Measurements from ENCODE around the gene CAMSAP1.
"Not testable (repeated sequence)": the region's sequence is repeated elsewhere in the genome, so short reads cannot be mapped to it uniquely, and the experiment has no call there.

CAMSAP1 gene

DNA sequence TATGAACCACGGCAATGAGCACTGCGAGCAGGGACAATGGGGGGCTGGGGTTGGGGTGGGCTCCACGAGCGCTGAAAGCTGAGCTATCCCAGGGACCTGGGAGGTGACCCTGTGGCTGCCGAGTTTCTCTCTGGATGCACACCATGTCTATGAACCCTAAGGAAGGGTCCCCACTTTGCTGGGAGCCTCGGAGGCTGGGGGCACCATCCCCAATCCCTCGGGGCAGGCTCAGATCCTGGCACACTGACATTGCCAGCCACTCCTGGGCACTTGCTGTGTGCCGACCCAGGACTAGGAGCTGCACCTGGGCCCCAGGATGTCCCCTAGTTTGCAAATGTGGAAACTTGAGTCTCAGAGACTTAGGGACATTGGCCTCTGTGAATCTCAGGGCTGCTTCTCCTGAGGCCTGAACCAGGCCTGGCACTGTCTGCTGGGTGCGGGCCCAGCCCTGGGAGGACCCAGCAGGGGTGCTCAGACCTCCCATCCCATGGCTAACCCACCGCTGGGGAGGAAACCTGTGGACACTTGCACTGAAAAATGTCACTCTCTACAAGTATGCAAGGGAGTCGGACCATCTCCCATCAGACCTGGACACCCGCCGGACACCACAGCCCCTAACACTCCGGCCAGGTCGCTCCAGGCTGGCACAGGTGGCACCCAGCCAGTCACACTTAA, 13.0 kb upstream of the CAMSAP1 start:
- no peak for DNase-seq

DNA sequence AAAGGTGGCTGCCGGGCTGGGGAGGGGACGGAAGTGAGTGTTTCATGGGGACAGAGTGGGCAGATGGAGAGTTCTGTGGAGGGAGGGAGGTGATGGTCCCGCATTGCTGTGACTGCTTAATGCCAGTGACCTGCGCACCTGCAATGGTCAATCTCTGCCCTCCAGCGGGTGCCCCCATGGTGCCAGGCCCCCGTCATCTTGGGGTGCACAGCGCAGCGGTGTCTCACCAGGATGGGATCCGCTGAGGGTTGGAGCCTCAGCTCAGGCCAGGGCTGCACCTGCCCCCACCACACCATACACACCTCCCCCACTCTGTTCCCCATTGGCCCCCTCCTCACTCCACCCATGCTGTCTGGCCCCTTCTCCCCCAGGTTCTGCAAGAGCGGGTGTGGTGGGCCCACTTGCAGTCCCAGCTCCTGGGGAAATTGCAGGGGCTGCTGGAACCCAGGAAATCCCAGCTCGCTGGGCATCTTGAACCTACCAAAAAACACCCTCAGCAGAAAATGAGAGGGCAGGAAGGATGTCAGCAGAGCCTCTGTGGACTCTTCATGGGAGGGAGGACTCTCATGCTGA, 12.1 kb upstream of the CAMSAP1 start:
- no peak for DNase-seq

GRCh38 chr9:135916227-135916626, 8.9 kb upstream of the CAMSAP1 start:
- not testable (repeated sequence) for DNase-seq

DNA sequence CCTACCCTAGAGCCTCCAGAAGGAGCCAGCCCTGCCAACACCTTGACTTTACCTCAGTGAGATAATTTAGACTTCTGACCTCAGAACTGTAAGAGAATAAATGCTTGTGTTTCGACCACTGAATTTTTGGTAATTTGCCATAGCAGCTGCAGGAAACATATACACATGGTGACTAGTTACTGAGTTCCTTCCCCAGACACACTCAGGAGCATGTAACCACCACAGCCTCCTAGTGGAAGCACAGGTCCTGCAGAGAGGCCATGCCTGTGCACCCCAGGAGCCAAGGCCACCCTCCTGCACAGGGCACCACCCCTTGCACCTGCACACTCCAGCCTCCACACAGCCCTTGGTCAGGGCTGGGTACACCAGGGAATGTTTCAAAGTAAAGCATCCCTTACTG, 7.6 kb upstream of the CAMSAP1 start:
- no peak for DNase-seq

DNA sequence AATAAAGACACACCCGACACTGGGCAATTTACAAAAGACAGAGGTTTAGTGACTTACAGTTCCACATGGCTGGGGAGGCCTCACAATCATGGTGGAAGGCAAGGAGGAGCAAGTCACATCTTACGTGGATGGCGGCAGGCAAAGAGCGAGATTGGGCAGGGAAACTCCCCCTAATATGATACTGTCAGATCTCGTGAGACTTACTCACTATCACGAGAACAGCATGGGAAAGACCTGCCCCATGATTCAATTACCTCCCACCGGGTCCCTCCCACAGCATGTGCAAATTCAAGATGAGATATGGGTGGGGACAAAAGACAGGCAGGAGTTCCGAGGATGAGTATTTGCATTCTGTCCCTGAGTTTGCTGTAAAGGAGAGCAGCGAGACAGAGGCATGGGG, 3.9 kb upstream of the CAMSAP1 start:
- DNase-seq: not testable (repeated sequence)

DNA sequence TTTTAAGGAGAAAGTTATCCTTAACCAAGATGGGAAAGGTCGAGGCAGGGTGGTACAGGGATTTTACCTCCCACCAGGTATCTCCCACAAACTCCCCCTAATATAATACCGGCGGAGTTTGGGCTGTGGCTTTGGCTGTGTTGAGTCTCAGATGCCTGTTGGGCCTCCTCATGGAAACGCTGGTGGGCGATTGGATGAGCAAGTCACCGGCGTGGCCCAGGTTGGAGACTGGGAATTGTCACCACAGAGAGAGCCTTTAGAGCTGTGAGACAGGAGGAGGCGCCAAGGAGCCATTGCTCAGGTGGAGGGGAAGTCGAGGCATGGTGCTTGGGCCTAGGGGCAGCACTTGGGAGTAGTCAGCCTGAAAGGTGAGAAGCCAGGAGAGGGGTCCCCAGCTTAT, 3.4 kb upstream of the CAMSAP1 start:
- no peak for DNase-seq

DNA sequence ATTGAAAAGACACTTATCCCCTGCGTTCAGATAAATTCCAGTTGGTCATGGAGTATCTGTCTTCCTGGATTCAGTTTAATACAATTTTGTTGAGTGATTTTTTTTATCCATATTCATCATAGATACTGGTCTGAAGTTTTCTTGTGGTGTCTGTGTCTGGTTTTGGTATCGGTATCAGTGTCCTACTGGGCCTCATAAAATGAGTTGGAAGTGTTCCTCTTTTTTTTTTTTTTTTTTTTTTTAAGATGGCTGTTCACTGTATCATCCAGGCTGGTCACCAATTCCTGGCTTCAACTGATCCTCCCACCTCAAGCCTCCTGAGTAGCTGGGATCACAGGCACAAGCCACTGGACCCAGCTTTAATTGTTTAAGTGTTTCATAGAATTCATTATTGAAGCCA, 2.9 kb upstream of the CAMSAP1 start:
- DNase-seq: no peak

DNA sequence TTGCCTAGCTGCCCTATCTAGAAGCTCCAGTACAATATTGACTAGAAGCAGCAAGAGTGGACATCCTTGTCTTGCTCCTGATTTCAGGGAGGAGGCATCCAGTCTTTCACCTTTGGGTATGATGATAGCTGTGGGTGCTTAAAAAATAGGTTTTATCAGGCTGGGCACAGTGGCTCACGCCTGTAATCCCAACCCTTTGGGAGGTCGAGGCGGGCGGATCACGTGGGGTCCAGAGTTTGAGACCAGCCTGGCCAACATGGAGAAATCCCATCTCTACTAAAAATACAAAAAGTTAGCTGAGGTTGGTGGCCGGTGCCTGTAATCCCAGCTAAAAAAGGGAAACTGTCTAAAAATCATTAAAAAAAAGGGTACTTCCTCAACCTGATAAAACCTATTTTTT, 2.0 kb upstream of the CAMSAP1 start:
- DNase-seq: no peak

DNA sequence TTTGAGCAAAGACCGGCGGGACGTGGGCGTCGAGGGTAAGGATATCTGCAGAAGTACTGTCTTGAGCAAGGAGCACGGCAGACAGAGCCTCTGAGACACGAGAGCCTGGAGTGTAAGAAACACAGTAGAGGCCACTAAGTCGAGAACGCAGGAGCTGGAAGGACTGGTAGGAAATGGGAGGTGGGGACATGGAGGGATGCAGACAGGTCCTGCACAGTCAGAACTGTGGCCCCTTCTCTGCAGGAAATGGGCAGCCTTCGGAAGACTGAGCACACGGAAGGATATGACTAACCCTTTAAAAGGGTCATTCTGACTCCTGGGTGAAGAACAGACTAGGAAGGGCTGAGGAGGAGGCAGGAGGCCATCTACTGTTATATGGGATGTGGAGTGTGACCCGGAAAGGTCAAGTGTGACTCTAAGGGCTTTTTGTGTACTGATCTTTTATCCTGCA, 1.4 kb upstream of the CAMSAP1 start:
- DNase-seq: no peak

DNA sequence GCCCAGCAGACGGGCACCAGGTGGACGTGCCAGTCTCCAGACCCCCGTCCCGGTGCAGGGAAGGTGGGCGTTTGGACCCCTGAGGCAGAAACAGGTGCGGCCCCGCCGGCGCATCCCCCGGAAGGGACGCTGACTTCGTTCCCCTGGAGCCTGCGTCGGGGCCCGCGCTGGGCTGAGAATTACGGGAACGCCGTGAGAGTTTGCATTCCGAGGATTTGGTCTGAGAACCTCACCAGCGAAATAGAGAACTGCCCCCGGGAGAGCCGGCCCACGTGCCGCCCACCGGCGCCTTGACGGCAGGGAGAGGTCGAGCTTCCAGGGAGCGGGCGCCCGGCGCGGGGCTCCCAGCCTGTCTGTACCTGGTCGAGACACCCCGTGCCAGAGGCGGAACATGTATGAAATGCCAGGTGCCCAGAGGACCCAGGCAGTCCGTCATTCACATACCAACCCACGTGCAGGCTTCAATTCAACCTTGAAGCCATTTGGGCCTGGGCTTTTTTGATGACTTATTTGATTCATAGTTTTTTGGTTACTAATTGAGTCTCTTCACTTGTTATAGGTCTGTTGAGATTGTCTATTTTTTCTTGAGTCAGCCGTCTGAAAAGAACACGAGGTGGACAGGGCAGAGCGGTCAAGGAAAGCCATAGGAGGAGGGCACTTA, 877 bp upstream of the CAMSAP1 start:
- DNase-seq: no peak

DNA sequence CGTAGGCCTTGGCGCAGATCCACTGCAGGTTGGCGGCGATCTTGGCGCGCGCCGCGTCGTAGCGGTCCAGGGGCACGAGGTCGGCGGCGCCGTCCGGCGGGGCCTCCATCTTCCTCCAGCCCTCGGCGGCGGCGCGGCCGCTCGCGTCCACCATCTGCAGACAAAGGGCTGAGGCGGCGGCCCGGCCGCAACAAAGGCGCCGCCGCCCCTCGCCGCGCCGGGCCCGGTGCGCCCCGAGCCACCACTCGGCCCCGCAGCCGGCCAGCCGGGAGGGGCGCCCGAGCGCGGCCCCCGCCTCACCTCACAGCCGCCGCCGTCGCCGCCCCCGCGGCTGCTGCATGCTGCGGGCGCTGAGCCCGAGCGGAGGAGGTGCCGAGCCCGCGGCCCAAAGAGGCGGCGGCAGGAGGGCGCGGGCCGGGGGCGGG, 328 bp downstream of the CAMSAP1 start:
- no peak for DNase-seq

GRCh38 chr9:135906291-135907005, 898 bp downstream of the CAMSAP1 start:
- no peak for DNase-seq

DNA sequence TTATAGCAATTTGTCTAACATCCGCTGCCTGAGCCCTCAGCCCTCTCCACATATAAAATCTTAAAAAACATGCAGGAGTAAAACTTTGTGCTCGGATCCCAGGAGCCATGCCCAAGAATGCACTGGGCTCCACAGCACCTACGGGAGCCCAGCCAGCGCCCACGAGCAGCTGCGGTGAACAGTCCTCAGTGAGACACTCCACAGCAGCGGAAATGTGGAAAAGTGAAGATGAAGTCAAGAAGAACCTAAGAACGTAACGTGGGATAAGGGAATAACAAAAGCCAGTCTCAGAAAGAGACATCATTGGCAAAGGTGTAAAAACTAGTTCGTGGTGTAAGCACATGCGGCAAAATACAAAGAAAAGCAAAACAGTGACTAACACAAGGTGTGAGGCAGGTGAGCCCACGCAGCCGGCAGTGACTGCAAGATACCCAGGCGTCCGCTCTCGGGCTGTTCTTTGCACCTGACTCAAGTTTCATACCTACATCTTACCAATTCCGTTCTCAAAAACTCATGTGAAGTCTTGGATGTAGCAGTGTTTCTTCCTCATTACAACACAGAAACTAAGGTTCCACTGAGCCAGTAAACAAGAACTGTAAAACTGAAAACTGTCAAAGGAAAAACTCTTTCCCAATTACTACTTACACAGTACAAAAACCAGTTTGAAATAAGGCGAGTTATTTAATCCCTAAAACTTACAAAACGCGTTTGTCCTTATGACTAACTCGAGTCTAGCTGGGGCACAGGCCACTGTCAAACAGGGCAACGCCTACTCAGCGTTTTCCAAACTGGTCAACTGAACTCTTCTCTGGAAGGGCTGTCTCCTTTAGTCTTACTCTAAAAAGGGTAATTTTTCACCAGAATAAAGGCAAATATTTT, 1.7 kb downstream of the CAMSAP1 start:
- DNase-seq: no peak

GRCh38 chr9:135903786-135904520, 3.4 kb downstream of the CAMSAP1 start:
- DNase-seq: no peak

DNA sequence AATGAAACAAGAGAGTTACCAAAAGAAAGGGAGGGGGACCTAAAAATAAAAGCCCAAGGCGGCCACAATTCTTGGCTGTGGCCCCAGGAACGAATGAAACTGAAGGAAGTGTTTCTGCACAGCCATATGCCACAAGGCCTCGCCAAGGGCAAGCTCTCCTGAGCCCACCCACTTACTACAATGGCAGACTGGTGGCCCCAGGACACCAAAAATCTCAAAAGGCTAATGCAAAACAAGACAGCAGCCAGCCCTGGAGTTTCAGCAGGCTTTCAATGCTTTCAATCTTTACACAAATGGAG, 4.0 kb downstream of the CAMSAP1 start:
- no peak for DNase-seq

DNA sequence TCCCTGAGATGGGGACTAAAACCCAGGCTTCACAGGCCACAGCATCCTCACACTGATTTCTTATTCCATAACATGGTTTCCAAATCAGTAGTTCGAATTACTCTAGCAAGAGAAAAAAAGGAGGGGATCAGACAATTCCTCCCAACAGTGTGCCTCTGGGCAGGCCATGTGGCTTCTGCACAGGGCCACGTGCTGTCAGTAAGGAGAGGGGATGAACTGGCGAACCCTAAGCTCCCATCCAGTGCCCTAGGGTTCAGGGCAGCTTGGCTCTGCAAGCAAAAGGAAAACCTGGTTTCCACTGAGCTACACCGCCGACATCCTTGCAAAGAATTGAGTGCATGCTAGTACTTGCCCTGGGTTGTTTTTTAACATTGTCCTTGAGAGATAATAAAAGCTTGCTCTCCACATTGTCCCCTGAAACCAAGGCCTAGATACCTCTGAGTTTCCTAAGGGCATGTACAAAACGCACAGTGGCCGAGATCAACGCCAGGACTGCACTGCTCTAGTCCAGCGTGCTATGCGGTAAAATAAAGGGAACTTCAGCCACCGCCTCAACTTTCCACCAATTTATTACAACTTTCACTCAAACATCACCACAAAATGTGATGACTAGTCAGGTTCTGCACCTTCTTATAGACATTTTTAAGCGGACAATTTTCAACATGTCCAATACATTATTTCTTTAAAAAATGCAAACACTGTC, 4.5 kb downstream of the CAMSAP1 start:
- DNase-seq: no peak

DNA sequence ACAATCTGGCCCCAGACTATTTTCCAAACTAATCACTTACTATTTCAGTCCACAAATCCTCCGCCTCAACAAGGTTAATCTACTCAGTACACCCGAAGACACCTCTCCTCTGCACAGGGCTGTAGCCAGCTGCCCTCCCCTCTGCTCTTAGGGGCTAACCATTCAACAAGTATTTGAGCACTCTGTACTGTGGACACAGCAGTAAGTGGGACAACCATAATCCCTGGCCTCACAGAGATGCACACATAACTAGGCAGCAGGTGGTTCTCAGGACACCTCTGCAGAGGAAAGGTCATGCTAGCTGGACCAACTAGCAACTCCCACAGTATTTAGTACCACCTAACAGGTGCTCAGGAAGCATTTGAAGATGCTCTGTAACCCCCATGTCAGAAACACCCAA, 5.5 kb downstream of the CAMSAP1 start:
- no peak for DNase-seq

DNA sequence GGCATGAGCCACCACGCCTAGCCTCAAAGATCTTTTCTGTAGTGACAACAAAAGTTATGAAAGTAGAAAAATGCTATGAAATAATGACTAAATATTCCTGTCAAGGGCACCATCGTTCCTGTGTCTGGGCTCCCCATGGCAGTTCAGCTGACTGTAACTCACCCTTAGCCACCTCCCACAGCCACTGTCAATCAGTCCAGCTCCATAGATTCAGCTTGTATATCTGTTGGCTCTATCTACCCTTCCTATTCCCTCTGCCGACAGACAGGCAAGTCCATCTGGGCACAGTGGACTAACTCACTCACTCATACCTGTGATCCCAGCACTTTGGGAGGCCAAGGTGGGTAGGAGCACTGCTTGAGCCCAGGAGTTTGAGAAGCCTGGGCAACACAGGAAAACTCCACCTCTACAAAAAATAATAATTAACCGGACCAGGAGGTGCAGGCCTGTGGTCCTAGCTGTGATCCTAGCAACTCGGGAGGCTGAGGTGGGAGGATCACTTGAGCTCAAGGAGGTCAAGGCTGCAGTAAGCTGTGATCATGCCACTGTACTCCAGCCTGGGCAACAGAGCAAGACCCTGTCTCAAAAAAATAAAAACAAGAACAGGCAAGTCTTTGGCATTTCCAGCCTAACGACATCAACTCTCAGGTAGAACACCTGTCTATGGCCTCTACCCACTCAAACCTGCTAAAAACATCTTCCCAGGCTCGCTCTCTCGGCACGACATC, 6.2 kb downstream of the CAMSAP1 start:
- no peak for DNase-seq

DNA sequence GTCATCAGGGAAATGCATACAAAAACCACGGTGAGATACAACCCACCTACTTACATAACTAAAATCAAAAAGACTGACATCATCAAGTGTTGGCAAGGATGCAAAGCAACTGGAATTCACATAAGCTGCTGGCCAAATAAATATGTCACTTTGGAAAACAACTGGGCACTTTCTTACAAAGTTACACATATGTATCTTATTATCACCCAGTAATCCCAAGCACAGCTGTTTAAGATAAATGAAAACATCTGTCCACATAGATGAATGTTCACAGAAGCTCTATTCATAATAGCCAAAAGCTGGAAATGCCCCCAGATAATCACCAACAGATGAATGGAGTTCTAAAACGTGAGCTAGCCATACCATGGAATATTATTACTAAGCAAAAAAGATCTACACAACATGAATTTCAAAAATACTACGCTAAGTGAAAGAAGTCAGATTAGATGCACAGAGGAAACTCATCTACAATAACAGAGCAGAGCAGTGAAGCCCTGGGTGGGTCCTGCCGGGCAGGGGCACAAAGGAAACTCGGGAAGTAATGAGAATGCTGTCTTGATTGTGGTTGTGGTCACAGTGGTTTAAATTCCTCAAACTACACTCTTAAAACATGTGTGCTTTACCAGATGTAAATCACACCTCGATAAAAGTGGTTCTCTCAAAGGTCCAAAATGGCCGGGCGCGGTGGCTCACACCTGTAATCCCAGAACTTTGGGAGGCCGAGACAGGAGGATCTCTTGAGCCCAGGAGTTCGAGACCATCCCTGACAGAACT, 8.5 kb downstream of the CAMSAP1 start:
- no peak for DNase-seq

GRCh38 chr9:135896626-135897025, 10.7 kb downstream of the CAMSAP1 start:
- DNase-seq: no peak
